GM19025 (cell line): ENCODE measurements around the gene UBR4.

ENCODE experiments used
- ATAC-seq: cut with Tn5 transposase; IDR thresholded peaks from one replicate; pipeline ENCODE4 v1.9.1; 2021; ENCODE audit warnings: mild to moderate bottlenecking, low read depth, moderate library complexity; ENCODE audit not compliant: unreplicated experiment

The UBR4 gene

DNA sequence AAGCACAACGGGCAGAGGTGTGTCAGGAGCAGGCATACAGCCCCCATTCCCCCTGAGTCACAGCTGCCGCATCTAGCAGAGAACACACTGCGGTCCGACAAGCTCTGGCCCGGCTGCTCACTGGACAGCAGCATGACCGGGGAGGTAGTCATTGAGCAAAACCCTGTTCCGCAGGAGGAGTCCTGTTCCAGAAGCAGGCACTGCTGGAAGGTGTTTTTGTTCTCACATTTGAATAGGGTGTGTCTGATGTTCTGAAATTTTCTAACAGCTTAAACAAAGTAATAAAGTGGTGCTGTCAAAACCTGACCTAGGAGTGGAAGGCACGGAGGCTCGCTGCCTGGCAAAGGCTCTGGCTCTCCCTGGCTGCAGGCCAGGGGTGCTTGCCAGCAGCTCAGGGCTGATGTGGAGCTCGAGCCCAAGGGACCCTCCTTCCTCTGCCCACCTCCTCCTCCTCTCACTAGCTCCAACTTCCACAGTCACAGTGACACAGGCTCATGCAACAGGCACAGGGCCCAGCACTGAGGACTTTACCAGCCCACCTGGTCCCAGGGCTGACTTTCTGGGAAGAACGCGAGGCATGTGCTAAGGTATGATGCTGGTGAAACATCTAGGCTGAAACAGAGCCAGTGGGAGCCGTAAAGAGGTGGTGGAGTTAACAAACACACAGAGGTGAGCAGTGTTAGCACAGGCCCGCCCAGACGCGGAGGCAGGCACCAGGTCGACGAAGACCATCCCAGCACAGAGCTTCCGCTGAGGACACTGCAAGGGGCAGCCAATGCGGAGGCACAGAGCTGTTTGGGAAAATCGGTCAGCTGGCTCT lies 135.0 kb downstream of the UBR4 start:
- ATAC-seq = no peak

DNA sequence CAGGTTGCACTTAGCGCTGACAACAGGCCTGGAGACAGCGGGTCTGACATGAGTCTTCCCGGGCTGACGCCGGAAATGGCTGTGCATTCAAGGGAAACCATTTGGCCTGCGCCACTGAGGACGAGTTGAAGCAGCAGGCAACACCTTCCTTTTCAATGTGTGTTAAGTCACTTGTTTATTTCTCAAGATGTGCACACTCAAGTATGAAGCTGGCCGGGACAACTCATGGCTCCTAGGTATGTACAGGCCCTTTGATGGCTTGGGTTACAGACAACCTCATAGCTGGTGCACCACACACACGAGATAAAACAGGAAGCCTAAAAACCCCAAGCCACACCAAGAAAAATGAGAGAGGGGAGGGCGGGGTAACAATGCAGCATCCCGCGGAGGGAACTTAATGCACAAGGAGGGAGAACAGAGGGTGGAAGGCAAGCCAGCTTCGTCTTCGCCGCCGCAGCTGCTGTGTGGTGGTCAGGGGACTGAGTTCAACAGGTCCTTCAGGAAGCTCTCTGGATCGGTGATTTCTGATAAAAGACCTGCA lies 135.6 kb downstream of the UBR4 start:
- no peak for ATAC-seq

DNA sequence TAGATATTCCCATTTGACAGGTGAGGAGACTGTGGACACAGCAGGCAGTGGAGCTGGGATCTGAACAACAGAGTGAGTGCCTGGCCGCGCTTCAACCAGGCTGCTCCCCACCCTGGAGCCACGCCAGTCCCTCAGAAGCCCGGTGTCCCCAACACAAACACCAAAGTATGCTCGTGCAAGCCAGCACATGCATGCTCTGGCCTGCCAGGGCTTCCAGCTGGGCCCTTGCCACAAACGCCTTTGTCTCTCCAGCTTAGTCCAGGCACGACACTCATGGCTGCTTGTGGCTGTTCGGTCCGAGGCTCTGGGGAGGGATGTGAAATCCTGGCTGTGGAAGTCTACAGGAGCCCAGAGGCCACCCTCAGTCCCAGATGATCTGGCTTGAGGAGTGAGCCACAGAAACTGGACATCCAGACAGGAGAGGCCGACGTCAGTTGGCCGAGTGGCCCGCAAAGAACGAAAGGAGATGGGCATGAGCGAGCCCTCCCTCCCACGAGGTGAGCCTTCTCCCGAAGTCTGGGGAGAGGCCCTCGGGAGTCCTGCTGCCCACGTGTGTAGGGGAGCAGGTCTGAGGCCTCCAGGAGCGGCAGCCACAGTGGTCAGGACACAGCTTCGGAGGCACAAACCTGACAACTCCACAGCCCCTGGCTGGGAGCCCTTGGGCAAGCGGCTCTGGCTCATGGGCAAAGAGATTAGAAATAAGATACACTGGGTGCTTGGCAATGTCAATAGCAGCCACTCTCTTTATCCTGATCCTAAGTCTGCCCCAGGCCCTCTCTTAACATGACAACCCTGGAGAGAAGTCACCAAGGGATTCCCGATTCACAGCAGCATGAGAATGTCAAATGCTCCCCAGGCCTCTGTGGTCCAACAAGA lies 136.5 kb downstream of the UBR4 start:
- ATAC-seq = no peak

DNA sequence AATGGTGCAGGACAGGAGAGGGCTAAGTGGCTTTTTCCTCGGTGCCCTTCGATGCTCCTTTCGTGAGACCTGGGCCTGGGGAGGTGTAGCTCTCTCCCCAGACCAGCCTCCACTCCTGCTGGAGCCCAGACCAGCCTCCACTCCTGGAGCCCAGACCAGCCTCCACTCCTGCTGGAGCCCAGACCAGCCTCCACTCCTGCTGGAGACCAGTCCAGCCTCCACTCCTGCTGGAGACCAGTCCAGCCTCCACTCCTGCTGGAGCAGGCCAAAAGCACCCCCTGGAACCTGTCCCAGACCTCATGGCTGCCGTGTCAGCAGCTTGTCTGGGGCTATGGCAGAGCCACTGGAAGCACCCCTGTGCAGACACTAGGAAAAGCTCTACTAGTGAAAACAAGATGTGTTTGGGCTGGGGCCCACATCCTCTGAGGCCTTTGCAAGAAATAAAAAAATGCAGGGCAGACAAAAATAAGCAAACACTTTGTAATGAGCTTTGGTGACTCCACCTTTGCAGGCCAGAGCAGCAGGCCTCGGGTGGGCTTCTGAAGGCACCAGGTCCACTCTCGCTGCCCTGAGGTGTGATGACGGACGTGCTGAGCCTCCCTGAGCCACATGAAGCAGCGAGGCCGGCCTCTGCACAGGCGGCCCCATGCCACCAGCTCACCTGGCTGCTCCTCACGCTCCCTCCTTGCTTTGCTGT lies 137.6 kb downstream of the UBR4 start:
- no peak for ATAC-seq

DNA sequence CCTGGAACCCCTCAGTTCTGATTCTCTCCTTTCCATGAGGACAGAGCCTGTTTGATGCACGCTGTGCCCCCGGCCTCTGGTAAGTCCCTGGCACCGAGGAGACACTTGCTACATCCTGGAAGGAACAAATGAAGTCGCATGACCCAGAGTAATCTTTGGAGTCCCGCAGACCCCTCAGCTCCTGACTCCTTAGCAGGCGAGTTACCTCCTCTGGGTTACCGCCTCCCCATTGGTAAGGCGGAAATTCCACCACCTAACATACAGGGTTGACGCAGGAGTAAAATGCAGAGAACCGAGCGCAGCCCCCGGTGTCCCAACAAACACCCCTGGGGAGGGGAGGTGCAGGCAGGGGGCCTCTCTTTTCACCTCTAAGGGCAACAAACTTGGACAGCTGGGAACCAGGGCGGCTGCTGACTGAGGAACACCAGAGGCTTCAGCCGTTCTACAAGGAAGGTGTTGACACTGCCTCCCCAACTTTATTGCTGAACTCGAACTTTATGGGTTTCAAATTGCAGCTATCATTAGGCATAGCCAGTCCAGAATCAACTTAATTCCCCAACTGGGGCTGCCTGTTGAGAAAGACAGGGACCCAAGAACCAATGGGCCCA lies 138.3 kb downstream of the UBR4 start:
- ATAC-seq = no peak

DNA sequence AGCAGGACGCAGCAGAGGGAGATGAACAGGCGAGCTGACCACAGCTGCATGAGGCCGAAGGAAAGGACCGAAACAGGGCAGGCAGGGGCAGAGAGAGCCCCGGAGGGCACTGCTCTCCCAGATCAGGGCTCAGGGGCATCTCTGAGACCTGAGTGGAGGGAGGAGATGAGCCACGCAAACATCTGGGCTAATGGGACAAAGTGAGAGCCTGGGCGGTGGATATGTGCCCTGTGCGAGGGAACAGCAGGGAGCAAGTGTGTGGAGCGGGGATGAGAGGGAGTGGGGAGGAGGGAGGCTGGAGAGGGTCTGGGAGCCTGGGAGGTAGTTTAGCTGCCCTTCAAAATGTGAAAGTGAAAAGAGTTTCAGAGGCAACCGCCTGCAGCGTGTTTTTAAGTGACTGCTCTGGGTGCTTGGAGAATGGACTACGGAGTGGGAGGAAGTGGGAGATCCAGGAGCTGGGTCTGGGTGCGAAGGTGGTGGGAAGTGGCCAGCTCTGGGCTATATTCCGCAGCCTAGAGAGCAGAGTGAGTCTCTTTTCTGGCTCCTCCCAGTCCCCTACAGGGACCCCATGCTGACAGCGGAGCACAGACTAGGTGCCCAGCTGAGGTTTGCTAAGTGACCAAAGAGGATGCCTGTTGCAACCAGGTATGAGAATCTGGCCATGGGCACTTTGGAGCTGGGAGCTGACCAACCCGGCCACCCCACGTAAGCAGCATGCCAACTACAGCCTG lies 139.0 kb downstream of the UBR4 start:
- no peak for ATAC-seq

DNA sequence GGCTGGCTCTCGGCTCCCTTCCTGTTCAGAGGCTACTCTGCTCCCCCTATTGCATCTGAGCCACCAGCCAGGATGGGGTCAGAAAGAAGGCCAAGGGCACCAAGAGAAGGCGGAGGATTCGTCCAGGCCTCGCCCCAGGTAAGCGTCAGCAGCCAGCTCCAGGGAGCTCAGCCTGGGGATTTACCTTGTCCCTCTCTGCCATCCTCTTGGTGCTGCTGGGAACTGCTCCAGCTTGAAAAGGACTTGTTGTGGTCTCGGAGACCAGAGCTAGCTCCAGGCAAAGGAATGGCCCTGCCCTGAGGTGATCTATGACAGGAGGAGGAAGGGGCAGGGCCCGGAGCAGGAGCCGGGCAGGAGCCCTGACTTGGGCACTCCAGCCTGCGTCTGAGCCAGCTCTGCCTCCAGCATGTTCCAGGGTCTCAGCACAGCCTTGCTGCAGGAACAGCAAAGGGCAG lies 139.8 kb downstream of the UBR4 start:
- no peak for ATAC-seq

DNA sequence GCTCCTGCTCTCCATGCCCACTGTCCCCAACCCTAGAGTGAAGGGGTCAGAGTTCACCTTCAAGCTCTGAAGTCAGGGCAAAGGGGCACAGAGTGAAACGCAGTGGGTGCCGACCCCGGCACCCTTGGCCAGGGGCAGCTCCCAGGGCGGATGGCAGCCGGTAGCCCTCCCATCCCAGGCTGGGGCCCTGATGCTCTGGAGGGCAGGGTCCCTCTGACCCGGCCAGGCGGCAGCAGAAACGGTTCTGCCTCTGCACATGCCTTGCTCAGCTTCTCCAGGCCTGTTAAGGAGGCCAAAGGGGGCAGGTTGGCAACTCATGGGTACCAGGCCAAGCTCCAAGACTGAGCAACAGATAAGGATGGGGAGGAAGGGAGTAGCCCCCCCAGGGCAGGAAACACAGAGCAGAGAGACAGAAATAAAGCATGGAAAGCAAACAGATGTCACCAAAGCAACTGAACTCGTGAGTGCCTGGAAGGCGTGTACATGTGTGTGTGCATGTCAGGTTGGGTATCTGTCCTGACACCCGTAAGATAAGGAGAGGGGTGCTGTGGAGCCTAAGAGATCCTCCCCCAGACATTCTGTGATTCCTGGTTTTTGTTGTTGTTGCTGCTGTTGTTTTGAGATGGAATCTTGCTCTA lies 141.3 kb downstream of the UBR4 start:
- ATAC-seq = no peak

DNA sequence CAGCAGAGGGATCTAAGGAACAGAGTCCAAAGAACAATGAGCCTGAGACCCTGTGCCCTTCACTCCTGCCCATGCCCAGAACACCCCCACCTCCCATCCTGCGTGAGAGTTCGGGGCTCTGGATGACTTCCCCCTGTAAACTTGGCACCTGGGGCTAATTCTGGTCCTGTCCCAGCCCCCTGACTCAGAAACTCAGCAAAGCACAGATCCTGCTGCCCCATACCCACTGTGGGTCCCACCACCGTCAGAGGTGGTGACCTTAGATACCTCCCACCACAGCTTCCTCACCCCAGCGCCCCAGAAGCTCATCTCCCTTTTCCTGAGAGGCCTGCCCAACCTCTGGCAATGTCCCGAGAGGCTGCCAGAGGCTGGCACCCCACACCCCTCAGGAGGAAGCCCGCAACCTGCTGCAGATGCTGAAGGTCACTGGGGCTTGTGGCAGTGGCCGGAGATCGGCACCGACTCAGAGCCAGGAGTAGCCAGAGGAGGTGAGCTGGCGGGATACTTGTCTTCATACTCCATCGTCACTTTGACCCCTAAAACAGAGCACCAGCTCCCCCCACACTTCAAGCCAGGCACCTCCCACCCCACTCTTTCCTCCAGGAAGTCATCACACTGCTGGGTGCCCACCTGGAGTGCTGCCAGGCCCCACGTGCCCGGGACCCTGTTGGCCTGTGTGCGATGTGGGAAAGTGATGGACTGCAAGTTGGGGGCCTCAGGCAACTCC lies 142.0 kb downstream of the UBR4 start:
- no peak for ATAC-seq

DNA sequence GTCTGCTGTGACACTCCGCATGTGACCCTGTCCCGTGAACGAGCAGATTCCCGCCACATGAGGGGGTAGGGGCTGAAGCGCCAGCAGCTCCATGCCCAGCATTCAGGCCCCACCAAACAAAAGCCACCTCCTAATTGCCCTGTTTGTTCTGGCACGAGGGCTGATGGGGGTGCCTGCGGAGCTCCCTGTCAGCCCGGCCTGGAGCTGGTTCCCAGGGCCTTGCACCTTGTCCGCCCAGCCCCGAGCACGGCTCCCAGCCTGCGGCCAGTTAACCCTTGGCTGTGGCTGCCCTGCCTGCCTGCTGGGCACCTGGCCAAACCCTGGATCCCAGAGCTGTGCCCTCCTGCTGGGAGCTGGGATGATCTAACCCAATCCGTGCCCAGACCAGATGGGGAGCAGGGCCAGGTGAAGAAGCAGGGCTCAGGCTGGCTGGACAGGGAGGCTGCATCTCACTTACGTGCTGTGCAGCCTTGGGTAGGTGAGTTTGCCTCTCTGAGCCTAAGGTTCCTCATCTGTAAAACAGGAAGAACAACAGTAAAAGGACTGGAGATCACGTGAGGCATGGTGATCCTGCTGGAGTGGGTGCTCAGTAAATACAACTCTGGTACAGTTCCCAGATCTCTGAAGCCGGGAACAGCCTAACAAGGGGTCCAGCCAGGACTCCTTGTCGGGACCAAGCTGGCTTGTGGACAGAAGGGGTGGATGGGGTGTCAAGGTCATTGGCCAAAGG lies 142.7 kb downstream of the UBR4 start:
- no peak for ATAC-seq

DNA sequence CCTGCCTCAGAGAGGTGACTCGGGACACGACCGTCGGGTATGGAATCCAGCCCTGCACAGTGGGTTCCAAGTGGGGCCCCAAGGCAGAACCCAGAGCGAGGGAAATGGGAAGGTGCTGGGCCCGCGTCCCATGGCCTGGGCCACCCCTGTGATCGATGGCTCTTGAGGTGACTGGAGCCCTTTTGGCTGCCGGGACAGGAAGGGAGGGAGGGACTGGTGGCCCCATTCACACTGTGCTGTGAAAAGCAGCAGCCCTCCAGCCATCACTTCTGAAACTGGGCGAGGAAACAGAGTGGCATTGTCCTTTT lies 143.2 kb downstream of the UBR4 start:
- no peak for ATAC-seq

DNA sequence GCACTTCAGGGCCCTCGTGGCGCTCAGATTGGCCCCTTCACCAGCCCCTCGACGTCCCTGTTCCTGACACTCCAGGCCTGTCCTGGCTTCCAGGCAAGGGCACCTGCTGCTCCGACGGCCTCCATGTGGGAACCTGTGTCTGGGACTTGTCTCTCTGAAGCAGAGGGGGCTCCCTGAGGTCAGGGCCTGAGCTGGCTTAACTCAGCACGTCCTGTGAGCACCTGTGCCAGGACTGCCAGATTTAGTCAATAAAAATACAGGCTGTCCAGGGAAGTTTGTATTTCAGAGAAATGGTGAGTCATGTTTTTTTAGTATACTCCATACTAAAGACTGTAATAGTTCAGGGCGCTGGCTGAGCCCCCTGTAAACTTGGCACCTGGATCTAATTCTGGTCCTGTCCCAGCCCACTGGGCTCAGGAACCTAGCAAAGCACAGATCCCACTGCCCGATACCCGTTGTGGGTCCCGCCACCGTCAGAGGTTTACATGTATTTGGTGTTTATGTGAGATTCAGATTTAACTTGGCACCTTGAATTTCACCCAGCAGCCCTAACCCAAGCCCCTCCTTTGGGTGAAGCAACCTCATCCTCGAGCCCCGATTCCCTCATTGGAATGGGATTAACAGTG lies 143.7 kb downstream of the UBR4 start:
- ATAC-seq = no peak

DNA sequence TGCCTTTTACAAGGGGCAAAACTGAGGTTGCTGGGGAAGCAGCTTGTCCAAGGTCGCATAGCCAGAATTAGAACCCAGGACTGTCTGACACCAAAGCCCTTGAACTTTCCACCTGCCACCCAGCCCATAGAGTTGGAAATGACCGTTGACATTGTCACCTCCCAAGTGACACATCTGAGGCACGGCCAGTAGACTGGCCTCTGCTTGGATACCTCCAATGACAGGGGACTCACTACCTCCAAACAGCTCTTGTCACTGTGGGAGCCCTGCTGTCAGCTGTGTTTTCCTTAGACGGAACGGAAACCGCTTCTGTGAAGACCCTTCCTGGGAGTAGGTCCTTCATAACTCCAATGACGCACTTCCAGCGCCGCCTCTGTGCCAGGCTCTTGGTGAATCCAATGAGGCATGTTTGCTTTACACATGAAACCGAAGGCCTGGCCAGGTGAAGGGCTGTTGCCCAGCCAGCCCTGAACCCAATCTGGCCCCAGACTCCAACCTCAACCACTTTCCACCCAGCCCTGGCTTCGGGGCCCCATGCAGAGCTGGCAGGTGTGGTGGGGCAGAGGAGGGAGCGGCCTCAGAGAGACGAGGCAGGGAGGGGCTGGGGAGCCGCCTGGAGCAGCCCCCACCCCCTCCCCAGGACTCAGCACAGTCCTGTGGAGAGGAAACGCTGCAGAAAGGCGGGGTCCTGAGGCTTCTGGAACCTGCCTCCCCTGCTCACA lies 144.4 kb downstream of the UBR4 start:
- ATAC-seq = no peak

DNA sequence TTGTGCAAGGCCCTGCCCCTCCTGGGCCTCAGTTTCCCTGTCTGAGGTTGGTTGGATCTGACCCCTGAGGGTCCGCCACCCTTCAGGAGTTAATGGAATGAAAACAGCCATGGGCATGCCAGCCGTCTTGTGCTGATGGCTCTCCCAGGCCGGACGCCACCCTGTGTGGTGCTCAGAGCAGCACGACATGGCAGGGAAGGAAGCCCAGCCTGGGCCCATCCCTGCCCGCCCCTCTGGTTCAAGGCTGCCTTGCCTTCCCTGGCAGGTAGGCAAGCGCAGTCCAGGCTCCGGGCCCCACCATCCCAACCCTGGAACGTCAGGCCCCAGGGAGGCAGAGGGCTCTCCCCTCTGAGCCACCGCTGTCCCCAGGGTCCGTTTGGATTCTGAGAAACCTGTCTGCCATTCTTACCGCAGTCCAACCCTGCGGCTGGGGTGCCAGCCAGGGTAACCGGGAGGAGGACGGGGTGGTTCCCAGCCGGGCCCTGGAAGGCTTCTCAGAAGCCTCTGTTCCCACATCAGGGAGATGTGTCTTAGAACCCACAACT lies 145.1 kb downstream of the UBR4 start:
- ATAC-seq = no peak

DNA sequence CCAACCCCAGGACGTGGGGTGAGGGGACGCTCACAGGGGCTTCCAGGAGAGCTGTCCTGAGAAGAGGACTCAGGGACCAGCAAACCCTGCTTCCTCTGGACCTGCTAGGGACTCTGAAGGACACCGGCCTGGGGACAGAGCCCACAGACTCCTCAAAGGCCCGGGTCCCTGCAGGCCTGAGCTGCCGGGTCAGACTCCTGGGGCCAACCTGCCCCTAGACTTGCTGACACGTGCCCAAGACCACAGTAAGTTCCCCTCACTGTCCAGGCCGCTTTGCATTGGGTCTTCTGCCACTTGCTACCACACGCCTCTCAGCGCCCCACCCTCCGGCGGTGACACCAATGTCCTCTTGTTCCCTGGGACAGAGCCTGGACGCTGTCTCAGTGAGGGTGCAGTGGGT lies 146.9 kb downstream of the UBR4 start:
- ATAC-seq = no peak

DNA sequence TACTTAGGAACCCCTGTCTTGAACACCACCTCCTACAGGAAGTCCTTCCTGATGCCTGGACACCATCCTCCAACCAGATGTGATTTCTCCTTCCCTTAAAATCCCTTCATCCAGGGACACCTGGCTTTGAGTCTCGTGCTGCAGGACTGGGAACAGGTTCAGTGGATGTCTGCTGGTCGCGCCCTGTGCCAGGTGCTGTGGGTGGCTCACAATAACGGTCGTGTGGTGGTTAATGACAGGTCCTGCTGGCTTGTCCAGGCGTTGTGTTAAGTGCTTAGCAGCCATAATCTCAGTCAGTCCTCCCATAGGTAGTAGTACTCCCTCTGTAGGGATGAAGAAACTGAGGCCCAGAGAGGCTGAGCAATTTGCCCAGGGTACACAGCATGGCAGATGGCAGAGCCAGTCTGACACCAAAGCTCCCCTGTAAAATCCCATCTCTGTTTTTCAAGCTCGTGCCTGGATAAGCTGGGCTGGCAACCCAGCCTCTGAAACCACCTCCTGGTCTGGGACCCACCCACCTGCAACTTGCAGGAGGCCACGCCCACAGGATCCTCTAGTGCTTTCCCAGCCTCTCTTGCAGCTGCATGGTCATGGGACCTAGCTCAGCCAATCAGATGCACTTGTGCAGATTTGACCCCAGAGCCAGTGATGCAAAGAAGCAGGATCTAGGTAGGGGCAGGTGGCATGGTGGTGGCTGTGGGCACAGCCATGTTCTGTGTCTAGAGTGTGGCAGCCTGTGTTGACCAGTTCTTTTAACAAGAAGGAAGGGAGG lies 147.6 kb downstream of the UBR4 start:
- no peak for ATAC-seq
